ENCODE data around the gene WWOX. TPM values are rescaled to one million over a fixed set of nuclear protein-coding genes. Genes with fewer than 3 reads are reported as not detected.

WWOX gene
- total RNA-seq, 1 experiment from 2014 or later, result 15.6 TPM

- H3K9me3 ChIP-seq (ENCODE audit: control insufficient read depth, low read depth, low read length), result no peaks in the 10 kb centered on the region
- H2BK12ac ChIP-seq (ENCODE audit: insufficient read length, low read depth, low read length), result no peak overlapping the region
- H3K4me1 ChIP-seq (ENCODE audit: insufficient read depth, low read length), result peaks cover 3% of the 10 kb centered on the region; the same call in 1 of the 2 replicates
- no peak overlapping the region for H3K4ac ChIP-seq (ENCODE audit: low read depth, low read length)
- Mint-ChIP-seq H3K27ac (no peak overlapping the region), H3K27me3 (ENCODE audit: low read depth) (no peaks in the 10 kb centered on the region; the same call in 1 of the 2 replicates), H3K4me1 (peaks cover 9 to 12% of the 10 kb centered on the region in 2 experiments), H3K9me3 (peaks cover 0 to 2% of the 10 kb centered on the region in 2 experiments; a peak in 2 of 5 replicates), H3K36me3 (ENCODE audit: insufficient read depth in 1 of 3, low read depth in 3 of 3) (peaks cover 0 to 3% (median 0%) of the 10 kb centered on the region in 3 experiments; a peak in 1 of 7 replicates), H3K4me3 (no peak overlapping the region)
- no peaks in the 10 kb centered on the region for H3K27me3 ChIP-seq (ENCODE audit: insufficient read depth, low read length)
- no peak overlapping the region for H4K91ac ChIP-seq (ENCODE audit: insufficient read length, low read depth, low read length)
- no peak overlapping the region for H3K14ac ChIP-seq (ENCODE audit: insufficient read depth, low read length)
- H2BK120ac ChIP-seq (ENCODE audit: low read depth, low read length, poor library complexity, severe bottlenecking), result no peak overlapping the region
- H3K23ac ChIP-seq (ENCODE audit: insufficient read length, low read depth, low read length), result no peak overlapping the region
- H3T11ph ChIP-seq (ENCODE audit: low read length), result no peak overlapping the region
- no peak overlapping the region for H3K27ac ChIP-seq (ENCODE audit: insufficient read length, low read depth, low read length)
- H4K5ac ChIP-seq (ENCODE audit: insufficient read length, low read depth, low read length), result no peak overlapping the region
- WGBS (ENCODE audit: extremely low coverage, insufficient read length, low lambda C conversion rate), result no CpG with 5 or more reads among the region's 4 CpGs
- no peaks in the 10 kb centered on the region for H3K79me1 ChIP-seq (ENCODE audit: insufficient read depth, low read depth, low read length, poor library complexity, severe bottlenecking)
- no peak overlapping the region for H2BK20ac ChIP-seq (ENCODE audit: low read depth, low read length, poor library complexity, severe bottlenecking)
- H2BK15ac ChIP-seq (ENCODE audit: low read depth, low read length), result no peak overlapping the region
- no peak for TF ChIP-seq CTCF (conservative IDR thresholded peaks at IDR 0.05)
- no peak overlapping the region for H4K8ac ChIP-seq (replicated peaks; ENCODE audit: insufficient read length, low read depth, low read length)
- H3K18ac ChIP-seq (ENCODE audit: insufficient read length, low read depth, low read length), result no peak overlapping the region
- no peak overlapping the region for H3K9ac ChIP-seq (ENCODE audit: extremely low read depth, insufficient read length, low read length)
- no peak overlapping the region for H2BK5ac ChIP-seq (ENCODE audit: insufficient read length, low read length)
- H3K56ac ChIP-seq (ENCODE audit: insufficient read length, low read depth, low read length), result no peak overlapping the region
- H3K23me2 ChIP-seq (ENCODE audit: insufficient read length, low read depth, low read length, poor library complexity, severe bottlenecking), result no peaks in the 10 kb centered on the region
- no peak overlapping the region for H2AK5ac ChIP-seq (ENCODE audit: insufficient read length, low read length)
- DNase-seq, result no peak
- H3K4me2 ChIP-seq (ENCODE audit: insufficient read depth, insufficient read length, low read length), result no peak overlapping the region
- no peaks in the 10 kb centered on the region for H3K79me2 ChIP-seq (ENCODE audit: insufficient read depth, low read length)
- no peaks in the 10 kb centered on the region for H4K20me1 ChIP-seq (ENCODE audit: control insufficient read depth, insufficient read depth, insufficient read length)
- no peak overlapping the region for H2AFZ ChIP-seq (ENCODE audit: low read length)
Observed at GRCh38 chr16:78900966-78901365, 801.5 kb downstream of the WWOX start.
